MM.1S (cell line): ENCODE data around the gene ATP8B1.

Source experiments
- DNase-seq: peaks from one replicate; pipeline ENCODE4 v3.0.0-alpha.2; 2015
- H2AFZ ChIP-seq: fragments of 300-600 bp; sonication (generic); 2 replicates; pipeline ENCODE4 v1.6.0; 2016; ENCODE audit warnings: antibody characterized with exemption, low read length
- H3F3A ChIP-seq: fragments of 300-600 bp; sonication (generic); 2 replicates; pipeline ENCODE4 v1.6.1; 2016; ENCODE audit warnings: mild to moderate bottlenecking, antibody characterized with exemption, low read length, moderate library complexity, mixed read lengths; ENCODE audit not compliant: insufficient read depth
- H3K27ac ChIP-seq: fragments of 300-600 bp; sonication (generic); 2 replicates; pipeline ENCODE4 v1.5.1; 2016; ENCODE audit warnings: mild to moderate bottlenecking, low read length
- H3K27me3 ChIP-seq: fragments of 300-600 bp; sonication (generic); replicated peaks from 2 replicates; pipeline ENCODE4 v1.6.0; 2016; ENCODE audit warnings: low read length; ENCODE audit not compliant: insufficient read depth
- H3K36me3 ChIP-seq: fragments of 300-600 bp; sonication (generic); replicated peaks from 2 replicates; pipeline ENCODE4 v1.6.1; 2016; ENCODE audit warnings: mild to moderate bottlenecking, low read length, mixed read lengths; ENCODE audit not compliant: insufficient read depth
- H3K4me1 ChIP-seq: fragments of 300-600 bp; sonication (generic); 2 replicates; pipeline ENCODE4 v1.6.1; 2016; ENCODE audit warnings: low read length, mixed read lengths
- H3K4me2 ChIP-seq: fragments of 300-600 bp; sonication (generic); 2 replicates; pipeline ENCODE4 v1.6.0; 2016; ENCODE audit warnings: low read depth, low read length
- H3K4me3 ChIP-seq: fragments of 300-600 bp; sonication (generic); 2 replicates; pipeline ENCODE4 v1.5.1; 2016; ENCODE audit warnings: low read length, mixed read lengths
- H3K79me2 ChIP-seq: fragments of 300-600 bp; sonication (generic); 2 replicates; pipeline ENCODE4 v1.6.1; 2016; ENCODE audit warnings: mixed run types, low read length, mixed read lengths
- H3K9ac ChIP-seq: fragments of 300-600 bp; sonication (generic); 2 replicates; pipeline ENCODE4 v1.6.1; 2016; ENCODE audit warnings: low read length, mixed read lengths
- H3K9me2 ChIP-seq: fragments of 300-600 bp; sonication (generic); replicated peaks from 2 replicates; pipeline ENCODE4 v1.6.1; 2016; ENCODE audit warnings: mild to moderate bottlenecking, low read length, mixed read lengths; ENCODE audit not compliant: insufficient read depth
- H3K9me3 ChIP-seq: fragments of 300-600 bp; sonication (generic); replicated peaks from 2 replicates; pipeline ENCODE4 v1.6.1; 2016; ENCODE audit warnings: mild to moderate bottlenecking, low read length, mixed read lengths; ENCODE audit not compliant: insufficient read depth
- H4K20me1 ChIP-seq: fragments of 300-600 bp; sonication (generic); 2 replicates; pipeline ENCODE4 v1.6.1; 2016; ENCODE audit warnings: mild to moderate bottlenecking, low read length, moderate library complexity, mixed read lengths; ENCODE audit not compliant: insufficient read depth
- EZH2 ChIP-seq: fragments of 300-600 bp; sonication (generic); optimal IDR thresholded peaks from 2 replicates; pipeline ENCODE3; 2017; ENCODE audit warnings: low read depth, mild to moderate bottlenecking, antibody characterized with exemption, low read length, mixed read lengths
- EZH2phosphoT487 ChIP-seq: fragments of 300-600 bp; sonication (generic); IDR thresholded peaks from 2 replicates; pipeline ENCODE4 v1.6.1; 2018; ENCODE audit warnings: antibody characterized with exemption, low read length
- TF ChIP-seq, protein P1 (sequence below): fragments of 300-600 bp; sonication (generic); IDR thresholded peaks from 2 replicates; pipeline ENCODE4 v1.5.1; 2016; ENCODE audit warnings: antibody characterized with exemption, low read length, mixed read lengths

Gene ATP8B1

DNA sequence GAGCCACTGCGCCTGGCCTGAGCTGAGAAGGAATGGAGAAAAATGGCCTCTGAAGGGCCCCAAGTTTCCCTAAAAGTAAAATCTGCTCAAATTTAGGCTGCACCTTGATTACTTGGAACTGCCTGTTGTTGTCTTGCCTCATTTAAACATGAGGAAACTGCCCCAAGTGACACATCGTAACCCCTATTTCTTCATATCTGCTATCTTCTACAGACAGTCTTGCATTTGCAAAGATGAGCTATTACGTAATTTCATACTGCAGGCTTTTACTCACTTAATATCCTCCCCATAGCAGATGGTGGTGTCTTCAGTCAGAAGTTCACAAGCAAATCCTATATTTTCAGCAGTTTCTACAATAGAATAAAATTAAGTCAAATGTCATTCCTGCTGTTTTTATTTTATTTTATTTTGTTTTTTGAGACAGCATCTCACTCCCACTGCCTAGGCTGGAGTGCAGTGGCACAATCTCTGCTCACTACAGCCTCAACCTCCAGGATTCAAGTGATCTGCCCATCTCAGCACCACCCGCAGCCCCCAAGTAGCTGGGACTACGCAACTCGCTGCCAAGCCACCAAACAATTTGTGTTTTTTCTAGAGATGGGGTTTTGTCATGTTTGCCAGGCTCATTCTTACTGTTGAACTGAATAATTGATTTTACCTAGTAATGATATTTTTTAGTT, 136.2 kb downstream of the ATP8B1 start:
- DNase-seq, result no peak

DNA sequence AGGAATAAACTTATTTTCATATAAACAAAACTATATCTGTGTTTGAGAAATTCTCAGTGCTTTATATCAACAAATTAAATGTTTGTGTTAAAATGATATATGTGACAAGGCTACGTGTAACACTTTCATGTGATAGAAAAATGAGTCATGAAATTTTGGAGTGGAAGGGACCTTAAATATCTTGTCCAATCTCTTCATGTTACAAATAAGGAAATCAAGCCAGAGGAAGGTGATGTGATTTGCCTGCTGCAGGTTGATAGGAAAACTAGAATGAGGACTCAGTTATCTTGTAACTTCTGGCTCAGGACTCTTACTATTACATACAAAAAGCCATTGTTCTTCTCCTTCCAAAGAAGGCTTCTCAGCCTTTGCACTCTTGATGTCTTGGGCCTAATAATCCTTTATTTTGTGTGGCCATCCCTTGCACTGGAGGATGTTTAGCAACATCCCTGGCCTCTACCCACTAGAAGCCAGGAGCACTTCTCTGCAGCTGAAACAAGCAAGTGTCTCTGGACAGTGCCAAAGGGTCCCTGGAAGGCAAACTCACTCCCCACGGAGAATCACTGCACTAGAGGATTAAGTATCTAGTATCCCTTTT, 138.4 kb downstream of the ATP8B1 start:
- Histone ChIP-seq H2AFZ (no peak overlapping the region), H3K79me2 (no peaks in the 10 kb centered on the region), H3K27ac (no peak overlapping the region), H3K4me2 (no peak overlapping the region), H4K20me1 (no peaks in the 10 kb centered on the region), H3K27me3 (no peaks in the 10 kb centered on the region), H3K9ac (no peak overlapping the region), H3K36me3 (no peaks in the 10 kb centered on the region), H3K4me3 (no peak overlapping the region), H3K9me3 (no peaks in the 10 kb centered on the region), H3K9me2 (no peaks in the 10 kb centered on the region), H3K4me1 (no peaks in the 10 kb centered on the region), H3F3A (no peaks in the 10 kb centered on the region)
- TF ChIP-seq EZH2, result no peak
- TF ChIP-seq EZH2phosphoT487, result no peak
- TF ChIP-seq, protein P1, sequence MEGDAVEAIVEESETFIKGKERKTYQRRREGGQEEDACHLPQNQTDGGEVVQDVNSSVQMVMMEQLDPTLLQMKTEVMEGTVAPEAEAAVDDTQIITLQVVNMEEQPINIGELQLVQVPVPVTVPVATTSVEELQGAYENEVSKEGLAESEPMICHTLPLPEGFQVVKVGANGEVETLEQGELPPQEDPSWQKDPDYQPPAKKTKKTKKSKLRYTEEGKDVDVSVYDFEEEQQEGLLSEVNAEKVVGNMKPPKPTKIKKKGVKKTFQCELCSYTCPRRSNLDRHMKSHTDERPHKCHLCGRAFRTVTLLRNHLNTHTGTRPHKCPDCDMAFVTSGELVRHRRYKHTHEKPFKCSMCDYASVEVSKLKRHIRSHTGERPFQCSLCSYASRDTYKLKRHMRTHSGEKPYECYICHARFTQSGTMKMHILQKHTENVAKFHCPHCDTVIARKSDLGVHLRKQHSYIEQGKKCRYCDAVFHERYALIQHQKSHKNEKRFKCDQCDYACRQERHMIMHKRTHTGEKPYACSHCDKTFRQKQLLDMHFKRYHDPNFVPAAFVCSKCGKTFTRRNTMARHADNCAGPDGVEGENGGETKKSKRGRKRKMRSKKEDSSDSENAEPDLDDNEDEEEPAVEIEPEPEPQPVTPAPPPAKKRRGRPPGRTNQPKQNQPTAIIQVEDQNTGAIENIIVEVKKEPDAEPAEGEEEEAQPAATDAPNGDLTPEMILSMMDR, result no peak
- no peak for DNase-seq

More for the DNA sequence above, 136.2 kb downstream of the ATP8B1 start:
- Histone ChIP-seq H3K4me1 (no peaks in the 10 kb centered on the region), H4K20me1 (no peaks in the 10 kb centered on the region), H3K79me2 (no peaks in the 10 kb centered on the region), H2AFZ (no peak overlapping the region), H3F3A (no peaks in the 10 kb centered on the region), H3K9me3 (no peaks in the 10 kb centered on the region), H3K4me3 (no peak overlapping the region), H3K9me2 (no peaks in the 10 kb centered on the region), H3K36me3 (no peaks in the 10 kb centered on the region), H3K27me3 (no peaks in the 10 kb centered on the region), H3K9ac (no peak overlapping the region), H3K4me2 (no peak overlapping the region), H3K27ac (no peak overlapping the region)
- TF ChIP-seq EZH2 (no peak), EZH2phosphoT487 (no peak)
- TF ChIP-seq, protein P1, result no peak

DNA sequence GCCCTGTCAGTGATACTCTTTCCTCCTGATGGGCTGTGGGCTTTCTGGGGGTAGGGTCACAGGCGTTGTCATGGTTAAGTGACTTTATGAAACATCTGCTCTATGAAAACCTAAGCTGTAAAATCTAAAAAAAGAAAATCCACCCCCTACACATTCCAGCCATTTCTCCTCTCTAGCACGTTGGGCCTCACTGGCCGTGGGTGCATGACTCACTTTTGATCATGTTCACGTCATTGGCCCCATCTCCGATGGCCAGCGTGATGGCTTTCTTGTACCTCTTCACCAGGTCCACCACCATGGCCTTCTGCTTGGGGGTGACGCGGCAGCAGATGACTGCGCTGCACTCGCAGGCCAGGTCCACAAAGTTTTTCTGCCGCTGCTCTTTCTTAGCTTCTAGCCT, 142.2 kb downstream of the ATP8B1 start:
- H3F3A ChIP-seq, result no peaks in the 10 kb centered on the region
- no peak overlapping the region for H3K4me2 ChIP-seq
- no peak for DNase-seq
- H3K4me1 ChIP-seq, result no peaks in the 10 kb centered on the region
- no peak overlapping the region for H3K27ac ChIP-seq
- H3K9ac ChIP-seq, result no peak overlapping the region
- H3K9me3 ChIP-seq, result no peaks in the 10 kb centered on the region
- no peaks in the 10 kb centered on the region for H3K9me2 ChIP-seq
- H3K79me2 ChIP-seq, result no peaks in the 10 kb centered on the region
- H3K27me3 ChIP-seq, result no peaks in the 10 kb centered on the region
- no peaks in the 10 kb centered on the region for H3K36me3 ChIP-seq
- no peak overlapping the region for H2AFZ ChIP-seq
- no peak overlapping the region for H3K4me3 ChIP-seq
- no peaks in the 10 kb centered on the region for H4K20me1 ChIP-seq
- TF ChIP-seq, protein P1, result no peak
- TF ChIP-seq EZH2phosphoT487 (no peak), EZH2 (no peak)
